ENCODE data around the gene NIBAN1. TPM values are rescaled to one million over a fixed set of nuclear protein-coding genes. Genes with fewer than 3 reads are reported as not detected.

NIBAN1 gene
- total and polyA plus RNA-seq, 4 donors: 4.1 to 35.0 (median 12.9) TPM

GRCh38 chr1:184940226-184940625 lies 34.1 kb downstream of the NIBAN1 start:
- Histone ChIP-seq H3K4me3 (ENCODE audit: low read depth, low read length) (no peak overlapping the region), H3K27ac (ENCODE audit: low read depth, low read length) (no peak overlapping the region), H3K9me3 (ENCODE audit: control insufficient read depth, insufficient read depth, low read length) (no peaks in the 10 kb centered on the region), H3K36me3 (ENCODE audit: control insufficient read depth, insufficient read depth, low read length) (no peaks in the 10 kb centered on the region), H3K4me1 (ENCODE audit: control insufficient read depth, insufficient read depth, low read length) (no peaks in the 10 kb centered on the region), H3K27me3 (ENCODE audit: control insufficient read depth, insufficient read depth, low read length) (no peaks in the 10 kb centered on the region)
- no peak for DNase-seq (ENCODE audit: low read depth in 4 of 6, low spot score in 6 of 6)
- no CpG with 5 or more reads among the region's 2 CpGs for WGBS (ENCODE audit: insufficient coverage)

GRCh38 chr1:184937729-184938128 lies 36.6 kb downstream of the NIBAN1 start:
- H3K27me3 ChIP-seq (ENCODE audit: control insufficient read depth, insufficient read depth, low read length): no peaks in the 10 kb centered on the region
- no peaks in the 10 kb centered on the region for H3K4me1 ChIP-seq (ENCODE audit: control insufficient read depth, insufficient read depth, low read length)
- H3K4me3 ChIP-seq (ENCODE audit: low read depth, low read length): no peak overlapping the region
- no peak overlapping the region for H3K27ac ChIP-seq (ENCODE audit: low read depth, low read length)
- no peaks in the 10 kb centered on the region for H3K36me3 ChIP-seq (ENCODE audit: control insufficient read depth, insufficient read depth, low read length)
- DNase-seq (ENCODE audit: low read depth in 4 of 6, low spot score in 6 of 6): no peak
- no peaks in the 10 kb centered on the region for H3K9me3 ChIP-seq (ENCODE audit: control insufficient read depth, insufficient read depth, low read length)
- WGBS (ENCODE audit: insufficient coverage): 74% methylated on average over 3 of the region's 4 CpGs

GRCh38 chr1:184935920-184936798 lies 38.1 kb downstream of the NIBAN1 start:
- Histone ChIP-seq H3K36me3 (ENCODE audit: control insufficient read depth, insufficient read depth, low read length) (no peaks in the 10 kb centered on the region), H3K9me3 (ENCODE audit: control insufficient read depth, insufficient read depth, low read length) (no peaks in the 10 kb centered on the region), H3K4me1 (ENCODE audit: control insufficient read depth, insufficient read depth, low read length) (no peaks in the 10 kb centered on the region), H3K4me3 (ENCODE audit: low read depth, low read length) (no peak overlapping the region), H3K27me3 (ENCODE audit: control insufficient read depth, insufficient read depth, low read length) (no peaks in the 10 kb centered on the region), H3K27ac (ENCODE audit: low read depth, low read length) (no peak overlapping the region)
- DNase-seq (ENCODE audit: low read depth in 4 of 6, low spot score in 6 of 6): no peak
- 87% methylated on average over 1 of the region's 8 CpGs for WGBS (ENCODE audit: insufficient coverage)

GRCh38 chr1:184933944-184934343 lies 40.4 kb downstream of the NIBAN1 start:
- H3K27ac ChIP-seq (ENCODE audit: low read depth, low read length): no peak overlapping the region
- no peak for DNase-seq (ENCODE audit: low read depth in 4 of 6, low spot score in 6 of 6)
- H3K9me3 ChIP-seq (ENCODE audit: control insufficient read depth, insufficient read depth, low read length): no peaks in the 10 kb centered on the region
- no peak overlapping the region for H3K4me3 ChIP-seq (ENCODE audit: low read depth, low read length)
- no peaks in the 10 kb centered on the region for H3K36me3 ChIP-seq (ENCODE audit: control insufficient read depth, insufficient read depth, low read length)
- 100% methylated on average over 1 of the region's 2 CpGs for WGBS (ENCODE audit: insufficient coverage)
- no peaks in the 10 kb centered on the region for H3K27me3 ChIP-seq (ENCODE audit: control insufficient read depth, insufficient read depth, low read length)
- no peaks in the 10 kb centered on the region for H3K4me1 ChIP-seq (ENCODE audit: control insufficient read depth, insufficient read depth, low read length)

GRCh38 chr1:184932319-184932718 lies 42.0 kb downstream of the NIBAN1 start:
- Histone ChIP-seq H3K4me3 (ENCODE audit: low read depth, low read length) (no peak overlapping the region), H3K27ac (ENCODE audit: low read depth, low read length) (no peak overlapping the region), H3K27me3 (ENCODE audit: control insufficient read depth, insufficient read depth, low read length) (no peaks in the 10 kb centered on the region), H3K36me3 (ENCODE audit: control insufficient read depth, insufficient read depth, low read length) (no peaks in the 10 kb centered on the region), H3K9me3 (ENCODE audit: control insufficient read depth, insufficient read depth, low read length) (no peaks in the 10 kb centered on the region), H3K4me1 (ENCODE audit: control insufficient read depth, insufficient read depth, low read length) (no peaks in the 10 kb centered on the region)
- DNase-seq (ENCODE audit: low read depth in 4 of 6, low spot score in 6 of 6): no peak
- WGBS (ENCODE audit: insufficient coverage): 98% methylated on average over 6 of the region's 7 CpGs

- H3K9me3 ChIP-seq (ENCODE audit: control insufficient read depth, insufficient read depth, low read length): no peaks in the 10 kb centered on the region
- no peaks in the 10 kb centered on the region for H3K4me1 ChIP-seq (ENCODE audit: control insufficient read depth, insufficient read depth, low read length)
- no peaks in the 10 kb centered on the region for H3K27me3 ChIP-seq (ENCODE audit: control insufficient read depth, insufficient read depth, low read length)
- H3K36me3 ChIP-seq (ENCODE audit: control insufficient read depth, insufficient read depth, low read length): no peaks in the 10 kb centered on the region
- H3K27ac ChIP-seq (ENCODE audit: low read depth, low read length): no peak overlapping the region
- WGBS (ENCODE audit: insufficient coverage): no CpG with 5 or more reads among the region's 1 CpG
- no peak for DNase-seq (ENCODE audit: low read depth in 4 of 6, low spot score in 6 of 6)
- H3K4me3 ChIP-seq (ENCODE audit: low read depth, low read length): no peak overlapping the region
Measured at GRCh38 chr1:184931566-184931965, 42.7 kb downstream of the NIBAN1 start.

GRCh38 chr1:184930645-184931044 lies 43.7 kb downstream of the NIBAN1 start:
- no peaks in the 10 kb centered on the region for H3K27me3 ChIP-seq (ENCODE audit: control insufficient read depth, insufficient read depth, low read length)
- no CpG with 5 or more reads among the region's 3 CpGs for WGBS (ENCODE audit: insufficient coverage)
- no peak for DNase-seq (ENCODE audit: low read depth in 4 of 6, low spot score in 6 of 6)
- H3K4me3 ChIP-seq (ENCODE audit: low read depth, low read length): no peak overlapping the region
- H3K9me3 ChIP-seq (ENCODE audit: control insufficient read depth, insufficient read depth, low read length): no peaks in the 10 kb centered on the region
- no peaks in the 10 kb centered on the region for H3K36me3 ChIP-seq (ENCODE audit: control insufficient read depth, insufficient read depth, low read length)
- no peaks in the 10 kb centered on the region for H3K4me1 ChIP-seq (ENCODE audit: control insufficient read depth, insufficient read depth, low read length)
- H3K27ac ChIP-seq (ENCODE audit: low read depth, low read length): no peak overlapping the region

GRCh38 chr1:184930232-184930631 lies 44.1 kb downstream of the NIBAN1 start:
- DNase-seq (ENCODE audit: low read depth in 4 of 6, low spot score in 6 of 6): no peak
- 72% methylated on average over 3 of the region's 4 CpGs for WGBS (ENCODE audit: insufficient coverage)

GRCh38 chr1:184929711-184930202 lies 44.6 kb downstream of the NIBAN1 start:
- no peak for DNase-seq (ENCODE audit: low read depth in 4 of 6, low spot score in 6 of 6)
- H3K4me3 ChIP-seq (ENCODE audit: low read depth, low read length): no peak overlapping the region
- WGBS (ENCODE audit: insufficient coverage): 88% methylated on average over 1 of the region's 3 CpGs
- H3K27ac ChIP-seq (ENCODE audit: low read depth, low read length): no peak overlapping the region
- H3K27me3 ChIP-seq (ENCODE audit: control insufficient read depth, insufficient read depth, low read length): no peaks in the 10 kb centered on the region
- no peaks in the 10 kb centered on the region for H3K4me1 ChIP-seq (ENCODE audit: control insufficient read depth, insufficient read depth, low read length)
- peaks cover 1% of the 10 kb centered on the region for H3K9me3 ChIP-seq (ENCODE audit: control insufficient read depth, insufficient read depth, low read length)
- H3K36me3 ChIP-seq (ENCODE audit: control insufficient read depth, insufficient read depth, low read length): no peaks in the 10 kb centered on the region

More at GRCh38 chr1:184930232-184930631, 44.1 kb downstream of the NIBAN1 start:
- no peak overlapping the region for H3K27ac ChIP-seq (ENCODE audit: low read depth, low read length)
- no peaks in the 10 kb centered on the region for H3K9me3 ChIP-seq (ENCODE audit: control insufficient read depth, insufficient read depth, low read length)
- H3K36me3 ChIP-seq (ENCODE audit: control insufficient read depth, insufficient read depth, low read length): no peaks in the 10 kb centered on the region
- no peak overlapping the region for H3K4me3 ChIP-seq (ENCODE audit: low read depth, low read length)
- H3K4me1 ChIP-seq (ENCODE audit: control insufficient read depth, insufficient read depth, low read length): no peaks in the 10 kb centered on the region
- no peaks in the 10 kb centered on the region for H3K27me3 ChIP-seq (ENCODE audit: control insufficient read depth, insufficient read depth, low read length)

GRCh38 chr1:184928394-184928793 lies 45.9 kb downstream of the NIBAN1 start:
- no peak overlapping the region for H3K4me3 ChIP-seq (ENCODE audit: low read depth, low read length)
- H3K4me1 ChIP-seq (ENCODE audit: control insufficient read depth, insufficient read depth, low read length): no peaks in the 10 kb centered on the region
- peaks cover 1% of the 10 kb centered on the region for H3K9me3 ChIP-seq (ENCODE audit: control insufficient read depth, insufficient read depth, low read length)
- no peak for DNase-seq (ENCODE audit: low read depth in 4 of 6, low spot score in 6 of 6)
- no peak overlapping the region for H3K27ac ChIP-seq (ENCODE audit: low read depth, low read length)
- H3K27me3 ChIP-seq (ENCODE audit: control insufficient read depth, insufficient read depth, low read length): no peaks in the 10 kb centered on the region
- H3K36me3 ChIP-seq (ENCODE audit: control insufficient read depth, insufficient read depth, low read length): no peaks in the 10 kb centered on the region
- 87% methylated on average over 1 of the region's 2 CpGs for WGBS (ENCODE audit: insufficient coverage)
